K562 (cell line): ENCODE data around the gene TFB2M. TPM values are rescaled to one million over a fixed set of nuclear protein-coding genes. Genes with fewer than 3 reads are reported as not detected.

Experiments used
- DACH1 ChIP-seq: fragments of 450-650 bp; IDR thresholded peaks from 2 replicates; pipeline ENCODE4 v1.6.1; 2018; ENCODE audit not compliant: partially characterized antibody
- JUN ChIP-seq, 2 experiments: sonication (generic) in 1 of 2; formaldehyde crosslinking in 1 of 2; IDR thresholded peaks; 2 replicates each; pipeline versions ENCODE4 v1.6.1 to v1.8.0; 2012 to 2022; ENCODE audit warnings: borderline replicate concordance in 2 of 2, mild to moderate bottlenecking in 2 of 2, improper control_type of control experiment in 1 of 2, low read depth in 1 of 2, low read length in 1 of 2, missing genetic modification reagents in 1 of 2
- KLF13 ChIP-seq: fragments of 450-650 bp; IDR thresholded peaks from 2 replicates; pipeline ENCODE4 v1.6.1; 2016; ENCODE audit warnings: missing genetic modification characterization, low read depth, mild to moderate bottlenecking, missing compliant biosample characterization, moderate library complexity, borderline replicate concordance
- MAFG ChIP-seq: fragments of 450-650 bp; conservative IDR thresholded peaks from 2 replicates; pipeline ENCODE4 v1.6.1; 2016; ENCODE audit warnings: missing genetic modification characterization, missing compliant biosample characterization
- RAD51 ChIP-seq: fragments of 450-650 bp; IDR thresholded peaks from 2 replicates; pipeline ENCODE4 v1.7.1; 2016; ENCODE audit warnings: low read depth, mild to moderate bottlenecking, borderline replicate concordance
- RB1 ChIP-seq: fragments of 450-650 bp; IDR thresholded peaks from 2 replicates; pipeline ENCODE4 v1.6.1; 2017; ENCODE audit warnings: low read depth, mild to moderate bottlenecking
- RHOXF2B ChIP-seq: fragments of 250-450 bp; sonication (Bioruptor Pico); conservative IDR thresholded peaks from 2 replicates; pipeline ENCODE4 v1.5.1; 2021
- SMARCA4 ChIP-seq: fragments of 450-650 bp; IDR thresholded peaks from 2 replicates; pipeline ENCODE4 v1.6.1; 2016
- ZNF407 ChIP-seq: fragments of 450-650 bp; IDR thresholded peaks from 2 replicates; pipeline ENCODE4 v1.6.1; 2016; ENCODE audit warnings: low read depth
- polyA plus RNA-seq, 8 experiments: library from polyadenylated mRNA; depleted of rRNA in 4 of 8; stranded (reverse) in 5 of 8; unstranded in 3 of 8; fragments of >200 nt; fragmentation: Nextera tagmentation in 2 of 8; fragmentation: Illumina TruSeq in 1 of 8; extraction: Ambion mirVana in 2 of 8; extraction: Trizol in 1 of 8; gene quantifications; 2 replicates each; pipeline versions ENCODE4 v1.2.1 to v1.2.3, GENCODE V29; 2011 to 2014; ENCODE audit warnings: inconsistent platforms in 1 of 8, missing spikeins in 1 of 8
- total RNA-seq, 7 experiments: library from RNA; depleted of rRNA in 6 of 7; stranded (reverse); fragments of >200 nt in 6 of 7; fragmentation: Illumina TruSeq in 2 of 7; extraction: Trizol in 2 of 7; gene quantifications; 2 replicates each; pipeline versions ENCODE4 v1.2.1 to v1.2.3, GENCODE V29; 2011 to 2021; ENCODE audit warnings: low replicate concordance in 1 of 7
- TF ChIP-seq, protein P1 (sequence below): fragments of 450-650 bp; IDR thresholded peaks from 2 replicates; pipeline ENCODE4 v1.7.1; 2018; ENCODE audit warnings: mild to moderate bottlenecking, low read depth; ENCODE audit not compliant: partially characterized antibody
- TF ChIP-seq, protein P2 (sequence below): fragments of 450-650 bp; formaldehyde crosslinking; IDR thresholded peaks from 2 replicates; pipeline ENCODE4 v1.4.0; 2020; ENCODE audit warnings: mild to moderate bottlenecking, moderate library complexity
- TF ChIP-seq, protein P3 (sequence below): sonication (generic); formaldehyde crosslinking; IDR thresholded peaks from 2 replicates; pipeline ENCODE4 v1.8.1; 2023; ENCODE audit warnings: mild to moderate bottlenecking, missing genetic modification reagents

TFB2M gene
- total and polyA plus RNA-seq, 9 of the 15 experiments (the other 6 are each of a cell fraction or from before 2014, with no cell fraction given): 55.1 to 162 (median 70.6) TPM

GRCh38 chr1:246492611-246493245, 73.3 kb downstream of the TFB2M start (continued):
- TF ChIP-seq, protein P1, sequence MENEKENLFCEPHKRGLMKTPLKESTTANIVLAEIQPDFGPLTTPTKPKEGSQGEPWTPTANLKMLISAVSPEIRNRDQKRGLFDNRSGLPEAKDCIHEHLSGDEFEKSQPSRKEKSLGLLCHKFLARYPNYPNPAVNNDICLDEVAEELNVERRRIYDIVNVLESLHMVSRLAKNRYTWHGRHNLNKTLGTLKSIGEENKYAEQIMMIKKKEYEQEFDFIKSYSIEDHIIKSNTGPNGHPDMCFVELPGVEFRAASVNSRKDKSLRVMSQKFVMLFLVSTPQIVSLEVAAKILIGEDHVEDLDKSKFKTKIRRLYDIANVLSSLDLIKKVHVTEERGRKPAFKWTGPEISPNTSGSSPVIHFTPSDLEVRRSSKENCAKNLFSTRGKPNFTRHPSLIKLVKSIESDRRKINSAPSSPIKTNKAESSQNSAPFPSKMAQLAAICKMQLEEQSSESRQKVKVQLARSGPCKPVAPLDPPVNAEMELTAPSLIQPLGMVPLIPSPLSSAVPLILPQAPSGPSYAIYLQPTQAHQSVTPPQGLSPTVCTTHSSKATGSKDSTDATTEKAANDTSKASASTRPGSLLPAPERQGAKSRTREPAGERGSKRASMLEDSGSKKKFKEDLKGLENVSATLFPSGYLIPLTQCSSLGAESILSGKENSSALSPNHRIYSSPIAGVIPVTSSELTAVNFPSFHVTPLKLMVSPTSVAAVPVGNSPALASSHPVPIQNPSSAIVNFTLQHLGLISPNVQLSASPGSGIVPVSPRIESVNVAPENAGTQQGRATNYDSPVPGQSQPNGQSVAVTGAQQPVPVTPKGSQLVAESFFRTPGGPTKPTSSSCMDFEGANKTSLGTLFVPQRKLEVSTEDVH: peak; percentile 10
- TF ChIP-seq RB1 (0 out of 2 replicates have a peak, but pooled peaks have one; percentile 30), SMARCA4 (0 out of 2 replicates have a peak, but pooled peaks have one; percentile 21), KLF13 (tag) (no peak), RAD51 (no peak), JUN (IDR thresholded peaks at IDR 0.05; ENCODE audit: borderline replicate concordance, low read depth, low read length) (0 out of 2 replicates have a peak, but pooled peaks have one; percentile 14), JUN (CRISPR knock-in tag; IDR thresholded peaks at IDR 0.05; ENCODE audit: borderline replicate concordance) (no peak), ZNF407 (no peak), DACH1 (no peak), MAFG (tag) (no peak), RHOXF2B (no peak)
- TF ChIP-seq, protein P2, sequence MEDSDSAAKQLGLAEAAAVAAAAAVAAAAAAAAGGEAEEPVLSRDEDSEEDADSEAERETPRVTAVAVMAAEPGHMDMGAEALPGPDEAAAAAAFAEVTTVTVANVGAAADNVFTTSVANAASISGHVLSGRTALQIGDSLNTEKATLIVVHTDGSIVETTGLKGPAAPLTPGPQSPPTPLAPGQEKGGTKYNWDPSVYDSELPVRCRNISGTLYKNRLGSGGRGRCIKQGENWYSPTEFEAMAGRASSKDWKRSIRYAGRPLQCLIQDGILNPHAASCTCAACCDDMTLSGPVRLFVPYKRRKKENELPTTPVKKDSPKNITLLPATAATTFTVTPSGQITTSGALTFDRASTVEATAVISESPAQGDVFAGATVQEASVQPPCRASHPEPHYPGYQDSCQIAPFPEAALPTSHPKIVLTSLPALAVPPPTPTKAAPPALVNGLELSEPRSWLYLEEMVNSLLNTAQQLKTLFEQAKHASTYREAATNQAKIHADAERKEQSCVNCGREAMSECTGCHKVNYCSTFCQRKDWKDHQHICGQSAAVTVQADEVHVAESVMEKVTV (CRISPR knock-in tag): peak; percentile 77
- TF ChIP-seq, protein P3, sequence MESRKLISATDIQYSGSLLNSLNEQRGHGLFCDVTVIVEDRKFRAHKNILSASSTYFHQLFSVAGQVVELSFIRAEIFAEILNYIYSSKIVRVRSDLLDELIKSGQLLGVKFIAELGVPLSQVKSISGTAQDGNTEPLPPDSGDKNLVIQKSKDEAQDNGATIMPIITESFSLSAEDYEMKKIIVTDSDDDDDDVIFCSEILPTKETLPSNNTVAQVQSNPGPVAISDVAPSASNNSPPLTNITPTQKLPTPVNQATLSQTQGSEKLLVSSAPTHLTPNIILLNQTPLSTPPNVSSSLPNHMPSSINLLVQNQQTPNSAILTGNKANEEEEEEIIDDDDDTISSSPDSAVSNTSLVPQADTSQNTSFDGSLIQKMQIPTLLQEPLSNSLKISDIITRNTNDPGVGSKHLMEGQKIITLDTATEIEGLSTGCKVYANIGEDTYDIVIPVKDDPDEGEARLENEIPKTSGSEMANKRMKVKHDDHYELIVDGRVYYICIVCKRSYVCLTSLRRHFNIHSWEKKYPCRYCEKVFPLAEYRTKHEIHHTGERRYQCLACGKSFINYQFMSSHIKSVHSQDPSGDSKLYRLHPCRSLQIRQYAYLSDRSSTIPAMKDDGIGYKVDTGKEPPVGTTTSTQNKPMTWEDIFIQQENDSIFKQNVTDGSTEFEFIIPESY (CRISPR knock-in tag): peak; percentile 52
